CD4-positive, alpha-beta T cell treated with Interleukin-6 at 100 ng/mL for 8 hours (primary cell): ENCODE measurements around the gene S100A16.
"Not testable (repeated sequence)": the region's sequence is repeated elsewhere in the genome, so short reads cannot be mapped to it uniquely, and the experiment has no call there.

Experiments
- DNase-seq: peaks from one replicate; pipeline ENCODE4 v3.0.0-alpha.2; 2020; ENCODE audit warnings: mixed read lengths, low spot score

Gene S100A16

GRCh38 chr1:153615406-153615805 is 2.5 kb upstream of the S100A16 start:
- DNase-seq, result no peak

- DNase-seq, result no peak
Measured at GRCh38 chr1:153614906-153615305, 2.0 kb upstream of the S100A16 start.

- no peak for DNase-seq
Measured at GRCh38 chr1:153614189-153614900, 1.4 kb upstream of the S100A16 start.

- DNase-seq, result no peak
Measured at GRCh38 chr1:153613406-153613805, 469 bp upstream of the S100A16 start.

- DNase-seq, result no peak
Measured at GRCh38 chr1:153612111-153612754, 704 bp downstream of the S100A16 start.

- DNase-seq, result no peak
Measured at GRCh38 chr1:153611356-153611755, 1.6 kb downstream of the S100A16 start.

GRCh38 chr1:153610811-153611301 is 2.1 kb downstream of the S100A16 start:
- DNase-seq, result no peak

- DNase-seq, result no peak
Measured at GRCh38 chr1:153610334-153610733, 2.6 kb downstream of the S100A16 start.

GRCh38 chr1:153609585-153609907 is 3.4 kb downstream of the S100A16 start:
- no peak for DNase-seq

GRCh38 chr1:153608742-153609584 is 4.0 kb downstream of the S100A16 start:
- no peak for DNase-seq

- no peak for DNase-seq
Measured at GRCh38 chr1:153608089-153608682, 4.8 kb downstream of the S100A16 start.

GRCh38 chr1:153607381-153607780 is 5.6 kb downstream of the S100A16 start:
- DNase-seq, result no peak

GRCh38 chr1:153606194-153606593 is 6.7 kb downstream of the S100A16 start:
- DNase-seq, result no peak

GRCh38 chr1:153602749-153603148 is 10.2 kb downstream of the S100A16 start:
- DNase-seq, result no peak

- DNase-seq, result no peak
Measured at GRCh38 chr1:153599847-153600246, 13.1 kb downstream of the S100A16 start.

- DNase-seq, result peak; percentile 7
Measured at GRCh38 chr1:153598309-153599172, 14.4 kb downstream of the S100A16 start.

GRCh38 chr1:153597206-153597605 is 15.7 kb downstream of the S100A16 start:
- no peak for DNase-seq

GRCh38 chr1:153592748-153593147 is 20.2 kb downstream of the S100A16 start:
- no peak for DNase-seq

GRCh38 chr1:153588482-153588881 is 24.5 kb downstream of the S100A16 start:
- no peak for DNase-seq

GRCh38 chr1:153588033-153588432 is 24.9 kb downstream of the S100A16 start:
- DNase-seq, result not testable (repeated sequence)

- no peak for DNase-seq
Measured at GRCh38 chr1:153587314-153587713, 25.6 kb downstream of the S100A16 start.
